CD4-positive, alpha-beta T cell treated with Interleukin-17A for 1 hour (primary cell): ENCODE results near the gene S100Z.
"Not testable (repeated sequence)": the region's sequence is repeated elsewhere in the genome, so short reads cannot be mapped to it uniquely, and the experiment has no call there.

Experiments used
- DNase-seq: peaks from one replicate; pipeline ENCODE4 v3.0.0-alpha.2; 2020

S100Z gene

GRCh38 chr5:76849419-76850291 lies at the start of gene S100Z:
S100Z (plus strand) TSS chr5:76850014; CDS start chr5:76875360, 25,346 bp downstream.
- DNase-seq = peak; percentile 45

DNA sequence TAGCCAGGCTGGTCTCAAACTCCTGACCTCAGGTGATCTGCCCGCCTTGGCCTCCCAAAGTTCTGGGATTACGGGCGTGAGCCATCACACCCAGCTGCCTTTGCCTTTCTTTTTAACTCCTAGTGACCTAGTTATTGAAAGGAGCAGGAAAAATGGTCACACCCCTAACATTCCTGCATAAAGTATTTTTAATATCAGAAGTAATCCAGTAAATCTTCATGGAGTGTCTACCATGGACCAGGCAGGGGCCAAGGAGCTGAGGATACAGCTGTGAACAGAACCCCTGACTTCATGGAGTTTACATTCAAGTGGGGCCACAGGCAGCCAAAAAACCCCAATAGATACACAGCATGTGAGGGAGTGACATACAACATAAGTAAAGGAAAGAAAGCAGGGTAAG lies 49.2 kb upstream of the S100Z start:
- DNase-seq = no peak

- DNase-seq = no peak
Measured at GRCh38 chr5:76801159-76801802, 48.5 kb upstream of the S100Z start.

- DNase-seq = no peak
Measured at GRCh38 chr5:76801803-76802195, 48.0 kb upstream of the S100Z start.

- DNase-seq = no peak
Measured at GRCh38 chr5:76804266-76804665, 45.5 kb upstream of the S100Z start.

DNA sequence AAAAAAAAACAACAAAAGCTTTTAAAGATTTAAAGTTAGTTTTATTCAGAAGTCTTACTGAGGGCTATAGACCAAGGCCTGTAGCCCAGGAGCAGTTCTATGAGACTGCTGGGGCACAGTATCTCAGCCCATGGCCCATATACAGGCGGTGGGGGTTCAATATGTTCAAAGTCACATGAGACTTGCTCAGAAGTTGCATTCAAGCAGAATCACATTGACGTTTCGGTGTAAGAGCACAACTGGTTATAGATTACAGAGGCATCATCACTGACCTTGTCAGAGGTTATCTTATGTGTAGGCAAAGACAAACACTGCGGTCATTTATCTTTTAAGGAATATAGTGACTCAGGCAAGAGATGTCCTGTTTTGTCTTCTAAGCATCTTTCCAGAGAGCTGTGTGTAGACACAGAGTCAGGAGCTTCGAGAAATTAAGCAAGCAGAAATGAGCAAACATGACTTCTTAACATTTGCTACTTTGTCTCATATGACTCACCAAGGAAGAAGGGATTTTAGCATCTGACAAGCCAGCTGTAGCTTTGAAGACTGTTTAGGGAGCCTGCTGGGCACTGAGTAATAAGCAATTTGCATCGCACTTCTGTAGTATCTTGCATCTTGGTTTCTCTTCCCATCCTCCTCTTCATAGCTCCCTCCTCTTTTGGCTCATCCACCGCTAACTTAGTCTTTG lies 43.9 kb upstream of the S100Z start:
- no peak for DNase-seq

GRCh38 chr5:76807296-76807695 lies 42.5 kb upstream of the S100Z start:
- DNase-seq = no peak

GRCh38 chr5:76808141-76808691 lies 41.6 kb upstream of the S100Z start:
- no peak for DNase-seq

GRCh38 chr5:76809141-76809540 lies 40.7 kb upstream of the S100Z start:
- DNase-seq = no peak

GRCh38 chr5:76810236-76810635 lies 39.6 kb upstream of the S100Z start:
- DNase-seq = no peak

DNA sequence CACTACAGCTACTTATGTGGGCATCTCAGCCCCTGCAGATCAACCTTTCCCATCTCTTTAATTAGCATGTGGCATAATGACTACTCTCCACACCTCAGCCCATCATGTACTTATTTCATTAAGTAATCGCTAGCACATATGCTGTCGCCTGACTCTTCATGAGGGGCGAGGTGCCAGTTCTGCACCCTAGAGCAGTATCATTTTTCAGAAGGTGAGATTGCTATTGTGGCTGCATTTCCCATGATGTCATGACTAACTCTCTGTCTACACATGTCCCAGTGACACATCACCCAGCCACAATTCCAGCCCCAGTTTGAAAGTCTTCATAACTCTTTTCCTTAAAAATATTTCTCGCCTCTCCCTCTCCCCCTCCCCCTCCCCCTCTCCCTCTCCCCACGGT lies 38.6 kb upstream of the S100Z start:
- no peak for DNase-seq

DNA sequence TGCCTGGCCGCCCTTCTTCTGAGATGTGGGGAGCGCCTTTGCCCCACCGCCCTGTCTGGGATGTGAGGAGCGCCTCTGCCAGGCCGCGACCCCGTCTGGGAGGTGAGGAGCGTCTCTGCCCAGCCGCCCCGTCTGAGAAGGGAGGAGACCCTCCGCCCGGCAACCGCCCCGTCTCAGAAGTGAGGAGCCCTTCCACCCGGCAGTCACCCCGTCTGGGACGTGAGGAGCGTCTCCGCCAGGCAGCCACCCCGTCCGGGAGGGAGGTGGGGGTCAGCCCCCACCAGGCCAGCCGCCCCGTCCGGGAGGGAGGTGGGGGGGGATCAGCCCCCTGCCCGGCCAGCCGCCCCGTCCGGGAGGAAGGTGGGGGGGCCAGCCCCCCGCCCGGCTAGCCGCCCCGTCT lies 37.6 kb upstream of the S100Z start:
- not testable (repeated sequence) for DNase-seq

GRCh38 chr5:76813982-76814562 lies 35.7 kb upstream of the S100Z start:
- no peak for DNase-seq

- DNase-seq = no peak
Measured at GRCh38 chr5:76816110-76816831, 33.5 kb upstream of the S100Z start.

- peak; percentile 59 for DNase-seq
Measured at GRCh38 chr5:76818844-76819831, 30.7 kb upstream of the S100Z start, which contains the start of gene F2RL1. F2RL1 (plus strand) TSS chr5:76819030; CDS start chr5:76819183, 153 bp downstream.

- no peak for DNase-seq
Measured at GRCh38 chr5:76819851-76820525, 29.8 kb upstream of the S100Z start.

GRCh38 chr5:76820526-76820890 lies 29.3 kb upstream of the S100Z start:
- no peak for DNase-seq

- DNase-seq = no peak
Measured at GRCh38 chr5:76821136-76821535, 28.7 kb upstream of the S100Z start.

DNA sequence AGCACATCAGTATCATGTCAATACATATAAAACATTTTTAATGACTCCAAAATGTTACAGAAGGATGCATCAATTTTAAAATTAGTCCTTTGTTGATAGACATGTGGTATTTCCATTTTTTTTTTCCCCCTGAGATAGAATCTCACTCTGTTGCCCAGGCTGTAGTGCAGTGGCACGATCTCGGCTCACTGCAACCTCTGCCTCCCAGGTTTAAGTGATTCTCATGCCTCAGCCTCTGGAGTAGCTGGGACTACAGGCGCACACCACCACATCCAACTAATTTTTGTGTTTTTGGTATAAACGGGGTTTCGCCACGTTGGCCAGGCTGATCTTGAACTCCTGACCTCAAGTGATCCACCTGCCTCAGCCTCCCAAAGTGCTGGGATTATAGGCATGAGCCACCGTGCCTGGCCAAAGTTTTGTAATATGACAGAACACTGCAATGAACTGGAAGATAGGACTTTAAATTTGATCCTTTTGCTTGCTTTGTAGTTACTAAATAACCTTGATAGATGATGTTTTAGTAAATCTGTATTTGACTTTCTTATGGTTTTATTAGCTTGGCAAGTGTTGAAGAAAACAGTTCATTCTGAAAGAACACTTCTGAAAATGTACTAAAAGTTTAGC lies 27.6 kb upstream of the S100Z start:
- DNase-seq = not testable (repeated sequence)

GRCh38 chr5:76826416-76826815 lies 23.4 kb upstream of the S100Z start:
- DNase-seq = not testable (repeated sequence)
